ENCODE measurements around the gene HRH2.

Gene HRH2

DNA sequence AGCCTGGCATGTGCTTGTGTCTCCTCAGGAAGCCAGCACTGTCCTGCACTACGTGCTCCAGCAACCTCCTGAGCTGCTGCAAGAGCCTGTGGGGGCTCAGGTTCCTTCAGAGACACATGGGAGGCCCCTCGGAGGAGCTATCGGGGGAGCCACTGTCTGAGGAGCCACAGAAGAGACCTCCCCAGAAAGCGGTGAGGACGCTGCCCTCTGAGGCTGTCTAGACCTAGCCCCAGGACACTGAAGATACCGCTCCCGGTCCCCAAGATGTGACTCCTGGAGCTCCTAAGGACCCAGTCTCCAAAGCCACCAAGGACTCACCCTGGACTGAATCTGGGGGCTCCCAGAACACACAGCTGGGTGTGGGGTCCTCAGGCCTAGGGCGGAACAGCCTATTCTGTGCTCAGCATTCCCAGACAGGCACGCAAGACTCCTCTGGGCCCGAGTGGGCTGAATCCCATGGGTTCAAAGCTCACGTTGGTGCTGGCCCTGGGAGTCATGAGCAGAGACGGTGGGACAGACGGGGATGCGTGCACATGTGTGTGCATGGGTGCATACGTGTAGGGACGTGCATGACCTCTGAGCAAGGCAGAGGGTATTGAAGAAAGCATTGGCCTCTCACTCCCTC, 50.0 kb downstream of the HRH2 start:
- TF ChIP-seq, protein P1, sequence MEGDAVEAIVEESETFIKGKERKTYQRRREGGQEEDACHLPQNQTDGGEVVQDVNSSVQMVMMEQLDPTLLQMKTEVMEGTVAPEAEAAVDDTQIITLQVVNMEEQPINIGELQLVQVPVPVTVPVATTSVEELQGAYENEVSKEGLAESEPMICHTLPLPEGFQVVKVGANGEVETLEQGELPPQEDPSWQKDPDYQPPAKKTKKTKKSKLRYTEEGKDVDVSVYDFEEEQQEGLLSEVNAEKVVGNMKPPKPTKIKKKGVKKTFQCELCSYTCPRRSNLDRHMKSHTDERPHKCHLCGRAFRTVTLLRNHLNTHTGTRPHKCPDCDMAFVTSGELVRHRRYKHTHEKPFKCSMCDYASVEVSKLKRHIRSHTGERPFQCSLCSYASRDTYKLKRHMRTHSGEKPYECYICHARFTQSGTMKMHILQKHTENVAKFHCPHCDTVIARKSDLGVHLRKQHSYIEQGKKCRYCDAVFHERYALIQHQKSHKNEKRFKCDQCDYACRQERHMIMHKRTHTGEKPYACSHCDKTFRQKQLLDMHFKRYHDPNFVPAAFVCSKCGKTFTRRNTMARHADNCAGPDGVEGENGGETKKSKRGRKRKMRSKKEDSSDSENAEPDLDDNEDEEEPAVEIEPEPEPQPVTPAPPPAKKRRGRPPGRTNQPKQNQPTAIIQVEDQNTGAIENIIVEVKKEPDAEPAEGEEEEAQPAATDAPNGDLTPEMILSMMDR (IDR thresholded peaks at IDR 0.05; ENCODE audit: low read depth, low read length), result no peak
- Histone ChIP-seq H3K36me3 (no peaks in the 10 kb centered on the region), H3K4me3 (ENCODE audit: low read depth, low read length) (no peak overlapping the region), H3K27me3 (ENCODE audit: insufficient read depth, low read depth, severe bottlenecking) (no peaks in the 10 kb centered on the region), H3K9me3 (ENCODE audit: severe bottlenecking) (peaks cover 3% of the 10 kb centered on the region), H3K27ac (no peak overlapping the region)
- DNase-seq, result no peak

DNA sequence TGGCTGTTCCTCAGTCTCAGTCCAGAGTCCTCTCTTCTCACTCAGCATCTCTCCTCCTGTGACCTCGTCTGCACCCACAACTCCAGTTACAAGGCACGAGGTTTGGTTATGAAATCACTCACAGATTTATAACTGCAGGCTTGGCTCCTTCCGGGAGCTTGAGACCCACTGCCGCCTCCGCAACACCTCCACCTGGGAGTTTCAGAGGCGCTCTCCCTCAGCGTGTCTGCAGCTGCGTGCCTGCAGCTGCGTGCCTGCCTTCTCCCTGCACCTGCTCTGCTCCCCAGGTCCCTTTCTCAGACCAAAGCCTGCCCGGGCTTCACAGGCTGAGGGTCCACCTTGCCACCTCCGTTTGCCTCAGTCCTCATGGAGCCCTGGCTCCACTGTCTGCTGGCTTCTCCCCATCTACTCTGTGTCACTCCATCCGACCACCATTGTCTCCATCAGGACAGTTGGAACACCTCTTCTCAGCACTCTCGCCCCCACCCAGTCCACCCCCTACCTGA, 51.5 kb downstream of the HRH2 start:
- Histone ChIP-seq H3K27me3 (ENCODE audit: insufficient read depth, low read depth, severe bottlenecking) (no peaks in the 10 kb centered on the region), H3K36me3 (no peaks in the 10 kb centered on the region), H3K27ac (no peak overlapping the region), H3K4me3 (ENCODE audit: low read depth, low read length) (no peak overlapping the region), H3K9me3 (ENCODE audit: severe bottlenecking) (peaks cover 3% of the 10 kb centered on the region)
- DNase-seq, result no peak
- TF ChIP-seq, protein P1 (IDR thresholded peaks at IDR 0.05; ENCODE audit: low read depth, low read length), result no peak

GRCh38 chr5:175710326-175710725, 52.5 kb downstream of the HRH2 start:
- Histone ChIP-seq H3K27me3 (ENCODE audit: insufficient read depth, low read depth, severe bottlenecking) (no peaks in the 10 kb centered on the region), H3K4me3 (ENCODE audit: low read depth, low read length) (no peak overlapping the region), H3K9me3 (ENCODE audit: severe bottlenecking) (peaks cover 3% of the 10 kb centered on the region), H3K36me3 (no peaks in the 10 kb centered on the region), H3K27ac (no peak overlapping the region)
- no peak for DNase-seq
- TF ChIP-seq, protein P1 (IDR thresholded peaks at IDR 0.05; ENCODE audit: low read depth, low read length), result no peak

DNA sequence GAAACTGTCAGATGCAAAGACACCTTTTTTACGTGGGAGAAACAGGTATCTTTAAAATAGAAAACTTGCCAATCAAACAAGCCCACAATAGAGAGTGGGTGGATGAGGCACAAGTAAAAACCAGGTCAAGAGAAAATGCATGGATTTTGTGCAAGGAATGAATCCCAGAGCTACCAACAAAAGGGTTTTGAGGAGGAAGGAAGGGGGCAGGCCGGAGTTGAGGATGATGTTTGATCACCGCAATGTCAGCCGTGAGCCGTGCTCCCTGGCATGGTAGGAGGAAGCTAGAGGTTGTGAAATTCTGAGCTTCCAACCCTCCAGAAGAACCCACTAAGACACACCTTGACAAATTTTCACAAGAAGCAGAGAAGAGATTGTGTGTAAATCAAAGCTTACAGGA, 53.2 kb downstream of the HRH2 start:
- TF ChIP-seq, protein P1 (IDR thresholded peaks at IDR 0.05; ENCODE audit: low read depth, low read length), result no peak
- no peak for DNase-seq
- Histone ChIP-seq H3K9me3 (ENCODE audit: severe bottlenecking) (peaks cover 3% of the 10 kb centered on the region), H3K27ac (no peak overlapping the region), H3K27me3 (ENCODE audit: insufficient read depth, low read depth, severe bottlenecking) (no peaks in the 10 kb centered on the region), H3K4me3 (ENCODE audit: low read depth, low read length) (no peak overlapping the region), H3K36me3 (no peaks in the 10 kb centered on the region)

GRCh38 chr5:175711472-175712312, 53.8 kb downstream of the HRH2 start:
- H3K9me3 ChIP-seq (ENCODE audit: severe bottlenecking), result peaks cover 5% of the 10 kb centered on the region
- no peak overlapping the region for H3K27ac ChIP-seq
- TF ChIP-seq, protein P1 (IDR thresholded peaks at IDR 0.05; ENCODE audit: low read depth, low read length), result no peak
- no peak overlapping the region for H3K4me3 ChIP-seq (ENCODE audit: low read depth, low read length)
- H3K36me3 ChIP-seq, result no peaks in the 10 kb centered on the region
- no peak for DNase-seq
- no peaks in the 10 kb centered on the region for H3K27me3 ChIP-seq (ENCODE audit: insufficient read depth, low read depth, severe bottlenecking)

Data from WERI-Rb-1 (cell line).